Measurements from ENCODE around the gene DEFB126. TPM values are rescaled to one million over a fixed set of nuclear protein-coding genes. Genes with fewer than 3 reads are reported as not detected.
"Not testable (repeated sequence)": the region's sequence is repeated elsewhere in the genome, so short reads cannot be mapped to it uniquely, and the experiment has no call there.

DEFB126 gene
- total RNA-seq, 1 experiment from 2014 or later: not detected

- TF ChIP-seq TCF7L2 (IDR thresholded peaks at IDR 0.05; ENCODE audit: low read depth, low read length) (no peak), CTCF (IDR thresholded peaks at IDR 0.05) (no peak), REST (IDR thresholded peaks at IDR 0.05; ENCODE audit: insufficient read depth in 1 of 2, low read depth in 2 of 2, low read length in 1 of 2) (no peak), POLR2AphosphoS5 (IDR thresholded peaks at IDR 0.05; ENCODE audit: low read depth, low read length) (no peak), SIN3A (IDR thresholded peaks at IDR 0.05; ENCODE audit: borderline replicate concordance, insufficient read depth, low read depth, low read length) (no peak)
- no TSS peak for BruUV-seq (replicated peaks)
- H3K4me3 ChIP-seq (ENCODE audit: low read depth in 2 of 2, low read length in 2 of 2): no peak overlapping the region
- in situ Hi-C loops (cut with HindIII; ENCODE audit: low pct_unique_long_range_greater_than_20kb, low sequenced_read_pairs) (no loop called here), intact Hi-C loops (cut with micrococcal nuclease; ENCODE audit: unreplicated experiment) (no loop called here)
- ATAC-seq (no peak), DNase-seq (ENCODE audit: low read depth, low spot score) (no peak)
- ChIA-PET CTCF (no interaction called here), POLR2A (no interaction called here)
- H3K9me3 ChIP-seq (ENCODE audit: control insufficient read depth, insufficient read depth, low read depth, low read length): no peaks in the 10 kb centered on the region
- H3K27ac ChIP-seq (ENCODE audit: low read length): no peak overlapping the region
- peaks cover 20% of the 10 kb centered on the region for H3K27me3 ChIP-seq (ENCODE audit: control insufficient read depth, insufficient read depth, low read length)
- no peaks in the 10 kb centered on the region for H3K36me3 ChIP-seq (ENCODE audit: control insufficient read depth, insufficient read depth, low read length)
- H3K4me1 ChIP-seq (ENCODE audit: control insufficient read depth, insufficient read depth, low read length): no peaks in the 10 kb centered on the region
These were observed 24.9 kb upstream of the DEFB126 start for GRCh38 chr20:117518-117917.

GRCh38 chr20:129786-130323 lies 12.5 kb upstream of the DEFB126 start:
- DNase-seq (ENCODE audit: low read depth, low spot score); H3K9me3 ChIP-seq (ENCODE audit: control insufficient read depth, insufficient read depth, low read depth, low read length); intact Hi-C loops (cut with micrococcal nuclease; ENCODE audit: unreplicated experiment); H3K27me3 ChIP-seq (ENCODE audit: control insufficient read depth, insufficient read depth, low read length); BruUV-seq (replicated peaks); H3K36me3 ChIP-seq (ENCODE audit: control insufficient read depth, insufficient read depth, low read length); CTCF ChIA-PET; in situ Hi-C loops (cut with HindIII; ENCODE audit: low pct_unique_long_range_greater_than_20kb, low sequenced_read_pairs); POLR2A ChIA-PET; ATAC-seq; H3K4me3 ChIP-seq (ENCODE audit: low read depth in 2 of 2, low read length in 2 of 2); H3K27ac ChIP-seq (ENCODE audit: low read length); H3K4me1 ChIP-seq (ENCODE audit: control insufficient read depth, insufficient read depth, low read length): not testable (repeated sequence)

- H3K27ac ChIP-seq (ENCODE audit: low read length): no peak overlapping the region
- in situ Hi-C loops (cut with HindIII; ENCODE audit: low pct_unique_long_range_greater_than_20kb, low sequenced_read_pairs) (no loop called here), intact Hi-C loops (cut with micrococcal nuclease; ENCODE audit: unreplicated experiment) (no loop called here)
- no peaks in the 10 kb centered on the region for H3K9me3 ChIP-seq (ENCODE audit: control insufficient read depth, insufficient read depth, low read depth, low read length)
- ChIA-PET CTCF (no interaction called here), POLR2A (no interaction called here)
- no peak for TF ChIP-seq TCF7L2 (IDR thresholded peaks at IDR 0.05; ENCODE audit: low read depth, low read length)
- TF ChIP-seq CTCF (IDR thresholded peaks at IDR 0.05): peak; percentile 74
- no peaks in the 10 kb centered on the region; the same call in 1 of the 2 replicates for H3K36me3 ChIP-seq (ENCODE audit: control insufficient read depth, insufficient read depth, low read length)
- no peak for DNase-seq (ENCODE audit: low read depth, low spot score)
- ATAC-seq: no peak
- no peak overlapping the region for H3K4me3 ChIP-seq (ENCODE audit: low read depth in 2 of 2, low read length in 2 of 2)
- peaks cover 12% of the 10 kb centered on the region for H3K27me3 ChIP-seq (ENCODE audit: control insufficient read depth, insufficient read depth, low read length)
- H3K4me1 ChIP-seq (ENCODE audit: control insufficient read depth, insufficient read depth, low read length): no peaks in the 10 kb centered on the region
- no TSS peak for BruUV-seq (replicated peaks)
These were observed 4.5 kb upstream of the DEFB126 start for GRCh38 chr20:137668-138490.

Measured in Panc1 (cell line).